SK-N-SH treated with all-trans-retinoic acid at 6 μM for 48 hours (cell line): ENCODE data around the gene CTTN.

ENCODE experiments used
- ATAC-seq: fragments of 200-7000 bp; cut with Tn5 transposase; 3 replicates; pipeline ENCODE4 v1.9.1; 2020; ENCODE audit warnings: mild to moderate bottlenecking, moderate library complexity
- ARNTL ChIP-seq: fragments of 450-650 bp; formaldehyde crosslinking; IDR thresholded peaks from 2 replicates; pipeline ENCODE4 v1.5.0; 2020; ENCODE audit warnings: low read depth, mild to moderate bottlenecking, moderate library complexity, borderline replicate concordance
- BACH2 ChIP-seq: fragments of 250-450 bp; sonication (Bioruptor Pico); IDR thresholded peaks from 2 replicates; pipeline ENCODE4 v1.9.0; 2021; ENCODE audit warnings: mild to moderate bottlenecking, borderline replicate concordance
- ESRRG ChIP-seq: fragments of 250-450 bp; sonication (Bioruptor Pico); IDR thresholded peaks from 2 replicates; pipeline ENCODE4 v1.6.1; 2021; ENCODE audit warnings: mild to moderate bottlenecking
- GLIS3 ChIP-seq: fragments of 250-450 bp; sonication (Bioruptor Pico); IDR thresholded peaks from 2 replicates; pipeline ENCODE4 v1.5.0; 2020; ENCODE audit warnings: mild to moderate bottlenecking, moderate library complexity
- ISL1 ChIP-seq: fragments of 250-450 bp; sonication (Bioruptor Pico); IDR thresholded peaks from 2 replicates; pipeline ENCODE4 v2.1.2; 2022; ENCODE audit warnings: mild to moderate bottlenecking, moderate library complexity
- OSR1 ChIP-seq: fragments of 250-450 bp; sonication (Bioruptor Pico); IDR thresholded peaks from 2 replicates; pipeline ENCODE4 v1.8.0; 2022; ENCODE audit warnings: moderate library complexity, mild to moderate bottlenecking, inconsistent platforms
- PPARA ChIP-seq: fragments of 250-450 bp; sonication (Bioruptor Pico); IDR thresholded peaks from 2 replicates; pipeline ENCODE4 v1.5.0; 2020; ENCODE audit warnings: mild to moderate bottlenecking, borderline replicate concordance
- RARB ChIP-seq: fragments of 250-450 bp; sonication (Bioruptor Pico); IDR thresholded peaks from 2 replicates; pipeline ENCODE4 v1.8.0; 2021; ENCODE audit warnings: mild to moderate bottlenecking, moderate library complexity
- SNAI2 ChIP-seq: fragments of 250-450 bp; sonication (Bioruptor Pico); IDR thresholded peaks from 2 replicates; pipeline ENCODE4 v1.5.0; 2020; ENCODE audit warnings: mild to moderate bottlenecking, moderate library complexity
- TCF4 ChIP-seq: fragments of 250-450 bp; sonication (Bioruptor Pico); IDR thresholded peaks from 2 replicates; pipeline ENCODE4 v1.8.0; 2021; ENCODE audit warnings: mild to moderate bottlenecking, moderate library complexity, borderline replicate concordance
- TOX ChIP-seq: fragments of 250-450 bp; sonication (Bioruptor Pico); IDR thresholded peaks from 2 replicates; pipeline ENCODE4 v1.8.0; 2021; ENCODE audit warnings: mild to moderate bottlenecking, moderate library complexity, borderline replicate concordance
- ZFP3 ChIP-seq: fragments of 250-450 bp; sonication (Bioruptor Pico); IDR thresholded peaks from 2 replicates; pipeline ENCODE4 v1.5.0; 2020; ENCODE audit warnings: mild to moderate bottlenecking, moderate library complexity
- ZFP30 ChIP-seq: fragments of 450-650 bp; formaldehyde crosslinking; IDR thresholded peaks from 2 replicates; pipeline ENCODE4 v1.5.0; 2022; ENCODE audit warnings: mild to moderate bottlenecking, moderate library complexity
- ZNF565 ChIP-seq: fragments of 450-650 bp; formaldehyde crosslinking; conservative IDR thresholded peaks from 2 replicates; pipeline ENCODE4 v1.5.0; 2020; ENCODE audit warnings: low read depth, mild to moderate bottlenecking, moderate library complexity
- ZNF70 ChIP-seq: fragments of 450-650 bp; formaldehyde crosslinking; IDR thresholded peaks from 2 replicates; pipeline ENCODE4 v1.5.0; 2020; ENCODE audit warnings: mild to moderate bottlenecking, moderate library complexity
- ZNF8 ChIP-seq: fragments of 450-650 bp; formaldehyde crosslinking; IDR thresholded peaks from 2 replicates; pipeline ENCODE4 v1.5.0; 2020; ENCODE audit warnings: mild to moderate bottlenecking, moderate library complexity
- TF ChIP-seq, protein P1 (sequence below): fragments of 250-450 bp; sonication (Bioruptor Pico); IDR thresholded peaks from 2 replicates; pipeline ENCODE4 v1.8.0; 2020; ENCODE audit warnings: mild to moderate bottlenecking, moderate library complexity, borderline replicate concordance
- TF ChIP-seq, protein P2 (sequence below): fragments of 250-450 bp; sonication (Bioruptor Pico); IDR thresholded peaks from 2 replicates; pipeline ENCODE4 v1.5.0; 2020; ENCODE audit warnings: mild to moderate bottlenecking, moderate library complexity
- TF ChIP-seq, protein P3 (sequence below): fragments of 250-450 bp; sonication (Bioruptor Pico); IDR thresholded peaks from 2 replicates; pipeline ENCODE4 v1.5.1; 2020; ENCODE audit warnings: low read depth, mild to moderate bottlenecking, moderate library complexity
- TF ChIP-seq, protein P4 (sequence below): fragments of 250-450 bp; sonication (Bioruptor Pico); IDR thresholded peaks from 2 replicates; pipeline ENCODE4 v1.5.1; 2021; ENCODE audit warnings: mild to moderate bottlenecking, moderate library complexity
- TF ChIP-seq, protein P5 (sequence below): fragments of 250-450 bp; sonication (Bioruptor Pico); IDR thresholded peaks from 2 replicates; pipeline ENCODE4 v1.8.0; 2021; ENCODE audit warnings: low read depth, mild to moderate bottlenecking, moderate library complexity, borderline replicate concordance

CTTN gene

DNA sequence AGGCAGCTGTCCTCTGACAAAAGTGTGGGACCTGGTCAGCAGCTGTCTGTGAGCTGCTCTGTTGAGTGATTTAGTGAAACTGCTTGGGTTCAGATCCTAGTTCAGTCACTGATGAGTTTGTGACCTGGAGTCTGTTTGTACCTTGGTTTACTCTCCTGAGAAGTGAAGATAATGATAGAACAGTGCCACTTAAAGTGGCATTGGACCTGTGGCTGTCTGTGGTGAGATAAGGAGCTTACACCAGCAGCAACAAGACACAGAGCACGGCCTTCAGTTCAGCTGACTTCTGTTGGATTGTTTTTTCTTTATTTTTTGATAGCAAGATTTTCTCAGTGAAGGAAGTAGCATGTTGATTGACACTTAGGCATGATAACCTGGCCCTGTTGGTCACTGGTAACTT lies 46.2 kb upstream of the CTTN start:
- TF ChIP-seq ZFP30 (CRISPR knock-in tag) (no peak), ISL1 (CRISPR knock-in tag) (no peak), TCF4 (CRISPR knock-in tag) (no peak), GLIS3 (no peak), PPARA (CRISPR knock-in tag) (no peak), ZFP3 (CRISPR knock-in tag) (no peak), OSR1 (CRISPR knock-in tag) (no peak), ZNF70 (CRISPR knock-in tag) (no peak), ZNF8 (CRISPR knock-in tag) (no peak), SNAI2 (CRISPR knock-in tag) (no peak), TOX (CRISPR knock-in tag) (no peak), ZNF565 (CRISPR knock-in tag) (no peak), ESRRG (CRISPR knock-in tag) (no peak)
- TF ChIP-seq, protein P1, sequence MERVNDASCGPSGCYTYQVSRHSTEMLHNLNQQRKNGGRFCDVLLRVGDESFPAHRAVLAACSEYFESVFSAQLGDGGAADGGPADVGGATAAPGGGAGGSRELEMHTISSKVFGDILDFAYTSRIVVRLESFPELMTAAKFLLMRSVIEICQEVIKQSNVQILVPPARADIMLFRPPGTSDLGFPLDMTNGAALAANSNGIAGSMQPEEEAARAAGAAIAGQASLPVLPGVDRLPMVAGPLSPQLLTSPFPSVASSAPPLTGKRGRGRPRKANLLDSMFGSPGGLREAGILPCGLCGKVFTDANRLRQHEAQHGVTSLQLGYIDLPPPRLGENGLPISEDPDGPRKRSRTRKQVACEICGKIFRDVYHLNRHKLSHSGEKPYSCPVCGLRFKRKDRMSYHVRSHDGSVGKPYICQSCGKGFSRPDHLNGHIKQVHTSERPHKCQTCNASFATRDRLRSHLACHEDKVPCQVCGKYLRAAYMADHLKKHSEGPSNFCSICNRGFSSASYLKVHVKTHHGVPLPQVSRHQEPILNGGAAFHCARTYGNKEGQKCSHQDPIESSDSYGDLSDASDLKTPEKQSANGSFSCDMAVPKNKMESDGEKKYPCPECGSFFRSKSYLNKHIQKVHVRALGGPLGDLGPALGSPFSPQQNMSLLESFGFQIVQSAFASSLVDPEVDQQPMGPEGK: no peak
- TF ChIP-seq, protein P2, sequence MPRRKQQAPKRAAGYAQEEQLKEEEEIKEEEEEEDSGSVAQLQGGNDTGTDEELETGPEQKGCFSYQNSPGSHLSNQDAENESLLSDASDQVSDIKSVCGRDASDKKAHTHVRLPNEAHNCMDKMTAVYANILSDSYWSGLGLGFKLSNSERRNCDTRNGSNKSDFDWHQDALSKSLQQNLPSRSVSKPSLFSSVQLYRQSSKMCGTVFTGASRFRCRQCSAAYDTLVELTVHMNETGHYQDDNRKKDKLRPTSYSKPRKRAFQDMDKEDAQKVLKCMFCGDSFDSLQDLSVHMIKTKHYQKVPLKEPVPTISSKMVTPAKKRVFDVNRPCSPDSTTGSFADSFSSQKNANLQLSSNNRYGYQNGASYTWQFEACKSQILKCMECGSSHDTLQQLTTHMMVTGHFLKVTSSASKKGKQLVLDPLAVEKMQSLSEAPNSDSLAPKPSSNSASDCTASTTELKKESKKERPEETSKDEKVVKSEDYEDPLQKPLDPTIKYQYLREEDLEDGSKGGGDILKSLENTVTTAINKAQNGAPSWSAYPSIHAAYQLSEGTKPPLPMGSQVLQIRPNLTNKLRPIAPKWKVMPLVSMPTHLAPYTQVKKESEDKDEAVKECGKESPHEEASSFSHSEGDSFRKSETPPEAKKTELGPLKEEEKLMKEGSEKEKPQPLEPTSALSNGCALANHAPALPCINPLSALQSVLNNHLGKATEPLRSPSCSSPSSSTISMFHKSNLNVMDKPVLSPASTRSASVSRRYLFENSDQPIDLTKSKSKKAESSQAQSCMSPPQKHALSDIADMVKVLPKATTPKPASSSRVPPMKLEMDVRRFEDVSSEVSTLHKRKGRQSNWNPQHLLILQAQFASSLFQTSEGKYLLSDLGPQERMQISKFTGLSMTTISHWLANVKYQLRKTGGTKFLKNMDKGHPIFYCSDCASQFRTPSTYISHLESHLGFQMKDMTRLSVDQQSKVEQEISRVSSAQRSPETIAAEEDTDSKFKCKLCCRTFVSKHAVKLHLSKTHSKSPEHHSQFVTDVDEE: no peak
- TF ChIP-seq, protein P3, sequence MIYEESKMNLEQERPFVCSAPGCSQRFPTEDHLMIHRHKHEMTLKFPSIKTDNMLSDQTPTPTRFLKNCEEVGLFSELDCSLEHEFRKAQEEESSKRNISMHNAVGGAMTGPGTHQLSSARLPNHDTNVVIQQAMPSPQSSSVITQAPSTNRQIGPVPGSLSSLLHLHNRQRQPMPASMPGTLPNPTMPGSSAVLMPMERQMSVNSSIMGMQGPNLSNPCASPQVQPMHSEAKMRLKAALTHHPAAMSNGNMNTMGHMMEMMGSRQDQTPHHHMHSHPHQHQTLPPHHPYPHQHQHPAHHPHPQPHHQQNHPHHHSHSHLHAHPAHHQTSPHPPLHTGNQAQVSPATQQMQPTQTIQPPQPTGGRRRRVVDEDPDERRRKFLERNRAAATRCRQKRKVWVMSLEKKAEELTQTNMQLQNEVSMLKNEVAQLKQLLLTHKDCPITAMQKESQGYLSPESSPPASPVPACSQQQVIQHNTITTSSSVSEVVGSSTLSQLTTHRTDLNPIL: no peak
- TF ChIP-seq, protein P4, sequence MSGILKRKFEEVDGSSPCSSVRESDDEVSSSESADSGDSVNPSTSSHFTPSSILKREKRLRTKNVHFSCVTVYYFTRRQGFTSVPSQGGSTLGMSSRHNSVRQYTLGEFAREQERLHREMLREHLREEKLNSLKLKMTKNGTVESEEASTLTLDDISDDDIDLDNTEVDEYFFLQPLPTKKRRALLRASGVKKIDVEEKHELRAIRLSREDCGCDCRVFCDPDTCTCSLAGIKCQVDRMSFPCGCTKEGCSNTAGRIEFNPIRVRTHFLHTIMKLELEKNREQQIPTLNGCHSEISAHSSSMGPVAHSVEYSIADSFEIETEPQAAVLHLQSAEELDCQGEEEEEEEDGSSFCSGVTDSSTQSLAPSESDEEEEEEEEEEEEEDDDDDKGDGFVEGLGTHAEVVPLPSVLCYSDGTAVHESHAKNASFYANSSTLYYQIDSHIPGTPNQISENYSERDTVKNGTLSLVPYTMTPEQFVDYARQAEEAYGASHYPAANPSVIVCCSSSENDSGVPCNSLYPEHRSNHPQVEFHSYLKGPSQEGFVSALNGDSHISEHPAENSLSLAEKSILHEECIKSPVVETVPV (CRISPR knock-in tag): no peak
- no peak for ATAC-seq

DNA sequence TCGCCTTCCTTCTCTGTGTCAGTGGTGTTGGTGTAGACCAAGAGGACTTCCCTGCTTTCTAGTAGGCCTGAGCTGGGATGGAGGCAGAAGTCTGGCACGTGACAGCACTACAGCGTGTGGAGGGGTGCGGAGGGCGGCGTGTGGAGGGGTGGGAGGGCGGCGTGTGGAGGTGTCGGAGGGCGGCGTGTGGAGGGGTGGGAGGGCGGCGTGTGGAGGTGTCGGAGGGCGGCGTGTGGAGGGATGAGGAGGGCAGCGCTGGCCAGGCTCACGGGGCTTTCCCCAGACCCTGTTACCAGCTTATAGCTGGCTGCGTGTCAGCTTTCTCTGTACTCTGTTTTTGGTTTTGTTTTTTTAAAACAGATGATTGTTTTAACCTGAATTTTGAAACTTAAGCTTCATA lies 45.7 kb upstream of the CTTN start:
- no peak for ATAC-seq
- TF ChIP-seq RARB (CRISPR knock-in tag) (no peak), BACH2 (CRISPR knock-in tag) (no peak), TCF4 (CRISPR knock-in tag) (no peak), ISL1 (CRISPR knock-in tag) (no peak), ESRRG (CRISPR knock-in tag) (no peak), SNAI2 (CRISPR knock-in tag) (no peak), ZNF8 (CRISPR knock-in tag) (no peak), ARNTL (CRISPR knock-in tag) (no peak), ZNF565 (CRISPR knock-in tag) (no peak), PPARA (CRISPR knock-in tag) (no peak), TOX (CRISPR knock-in tag) (no peak), ZNF70 (CRISPR knock-in tag) (no peak), ZFP30 (CRISPR knock-in tag) (no peak), OSR1 (CRISPR knock-in tag) (no peak)
- TF ChIP-seq, protein P2: no peak
- TF ChIP-seq, protein P1: no peak
- TF ChIP-seq, protein P5, sequence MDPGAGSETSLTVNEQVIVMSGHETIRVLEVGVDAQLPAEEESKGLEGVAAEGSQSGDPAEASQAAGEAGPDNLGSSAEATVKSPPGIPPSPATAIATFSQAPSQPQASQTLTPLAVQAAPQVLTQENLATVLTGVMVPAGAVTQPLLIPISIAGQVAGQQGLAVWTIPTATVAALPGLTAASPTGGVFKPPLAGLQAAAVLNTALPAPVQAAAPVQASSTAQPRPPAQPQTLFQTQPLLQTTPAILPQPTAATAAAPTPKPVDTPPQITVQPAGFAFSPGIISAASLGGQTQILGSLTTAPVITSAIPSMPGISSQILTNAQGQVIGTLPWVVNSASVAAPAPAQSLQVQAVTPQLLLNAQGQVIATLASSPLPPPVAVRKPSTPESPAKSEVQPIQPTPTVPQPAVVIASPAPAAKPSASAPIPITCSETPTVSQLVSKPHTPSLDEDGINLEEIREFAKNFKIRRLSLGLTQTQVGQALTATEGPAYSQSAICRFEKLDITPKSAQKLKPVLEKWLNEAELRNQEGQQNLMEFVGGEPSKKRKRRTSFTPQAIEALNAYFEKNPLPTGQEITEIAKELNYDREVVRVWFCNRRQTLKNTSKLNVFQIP (CRISPR knock-in tag): no peak
- TF ChIP-seq, protein P3: no peak
- TF ChIP-seq, protein P4 (CRISPR knock-in tag): no peak
